ENCODE data around the gene RNF213. TPM values are rescaled to one million over a fixed set of nuclear protein-coding genes. Genes with fewer than 3 reads are reported as not detected.

Gene RNF213
- total RNA-seq, 1 experiment from 2014 or later, result 179 TPM

DNA sequence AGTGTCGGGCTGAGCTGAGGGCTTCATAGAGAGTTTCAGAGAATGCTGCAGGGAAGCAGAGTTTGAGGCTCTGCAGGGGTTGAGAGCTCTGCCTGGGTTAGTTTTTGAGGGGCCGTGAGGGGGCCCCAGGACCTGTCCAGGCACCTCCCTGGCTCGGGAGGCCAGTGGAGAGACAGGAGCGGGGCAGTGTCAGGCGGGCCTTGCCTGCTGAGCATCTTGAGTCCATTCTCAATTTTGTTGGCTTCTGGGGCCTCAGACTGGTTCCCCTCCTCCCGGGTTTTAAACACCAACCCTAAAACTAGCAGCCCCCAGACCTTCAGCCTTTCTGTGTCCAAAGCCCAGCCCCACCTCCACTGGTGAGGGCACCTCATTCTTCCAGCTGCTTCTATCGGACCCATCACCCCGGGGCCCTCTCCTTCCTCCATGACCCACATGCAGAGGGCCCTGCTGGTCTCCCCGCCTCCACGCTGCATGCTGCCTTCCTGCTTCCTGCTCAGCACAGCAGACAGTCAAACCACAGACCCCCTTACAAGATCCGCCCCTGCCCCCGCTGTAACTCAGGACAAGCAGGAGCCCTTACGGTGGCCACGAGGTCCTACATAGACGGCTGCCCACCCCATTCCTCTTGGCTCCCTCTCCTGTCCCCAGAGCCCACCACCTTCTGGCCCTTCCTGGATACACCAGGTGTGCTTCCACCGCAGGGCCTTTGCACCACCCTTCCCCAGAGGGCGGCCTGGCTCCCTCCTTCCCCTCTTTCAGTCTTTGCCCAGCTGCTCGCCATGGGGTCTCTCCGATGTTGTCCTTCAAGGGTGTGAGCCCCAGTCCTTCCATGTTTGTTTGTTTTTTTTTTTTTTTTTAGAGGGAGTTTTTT is 3.8 kb downstream of the RNF213 start:
- no peaks in the 10 kb centered on the region for H4K20me1 ChIP-seq (ENCODE audit: insufficient read depth)
- H2AFZ ChIP-seq, result no peak overlapping the region
- H3K4me3 ChIP-seq, result no peak overlapping the region
- CTCF ChIA-PET, result interaction anchor here (0.7 kb wide), 1 partner anchor 101 kb away, joined by 4 read pairs; no protein-coding TSS in a partner anchor
- peaks cover 3% of the 10 kb centered on the region; the same call in 1 of the 2 replicates for H3K4me1 ChIP-seq (replicated peaks; ENCODE audit: insufficient read depth)
- peaks cover 10% of the 10 kb centered on the region; the same call in 1 of the 2 replicates for H3K79me2 ChIP-seq (ENCODE audit: low read depth)
- H3F3A ChIP-seq (ENCODE audit: insufficient read depth, low read depth), result peaks cover 5% of the 10 kb centered on the region
- no peak for DNase-seq
- no TSS peak for BruUV-seq (replicated peaks)
- no peaks in the 10 kb centered on the region for H3K36me3 ChIP-seq (ENCODE audit: low read depth)
- H3K27ac ChIP-seq, result no peak overlapping the region
- H3K9me3 ChIP-seq (ENCODE audit: insufficient read depth, low read depth), result no peaks in the 10 kb centered on the region
- TF ChIP-seq, protein P1, sequence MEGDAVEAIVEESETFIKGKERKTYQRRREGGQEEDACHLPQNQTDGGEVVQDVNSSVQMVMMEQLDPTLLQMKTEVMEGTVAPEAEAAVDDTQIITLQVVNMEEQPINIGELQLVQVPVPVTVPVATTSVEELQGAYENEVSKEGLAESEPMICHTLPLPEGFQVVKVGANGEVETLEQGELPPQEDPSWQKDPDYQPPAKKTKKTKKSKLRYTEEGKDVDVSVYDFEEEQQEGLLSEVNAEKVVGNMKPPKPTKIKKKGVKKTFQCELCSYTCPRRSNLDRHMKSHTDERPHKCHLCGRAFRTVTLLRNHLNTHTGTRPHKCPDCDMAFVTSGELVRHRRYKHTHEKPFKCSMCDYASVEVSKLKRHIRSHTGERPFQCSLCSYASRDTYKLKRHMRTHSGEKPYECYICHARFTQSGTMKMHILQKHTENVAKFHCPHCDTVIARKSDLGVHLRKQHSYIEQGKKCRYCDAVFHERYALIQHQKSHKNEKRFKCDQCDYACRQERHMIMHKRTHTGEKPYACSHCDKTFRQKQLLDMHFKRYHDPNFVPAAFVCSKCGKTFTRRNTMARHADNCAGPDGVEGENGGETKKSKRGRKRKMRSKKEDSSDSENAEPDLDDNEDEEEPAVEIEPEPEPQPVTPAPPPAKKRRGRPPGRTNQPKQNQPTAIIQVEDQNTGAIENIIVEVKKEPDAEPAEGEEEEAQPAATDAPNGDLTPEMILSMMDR (conservative IDR thresholded peaks at IDR 0.05), result no peak
- no peak for TF ChIP-seq EZH2 (IDR thresholded peaks at IDR 0.05; ENCODE audit: low read depth)
- no peaks in the 10 kb centered on the region for H3K27me3 ChIP-seq (ENCODE audit: insufficient read depth, low read depth)
- no peaks in the 10 kb centered on the region for H3K9me2 ChIP-seq (ENCODE audit: insufficient read depth)
- intact Hi-C loops (cut with micrococcal nuclease; ENCODE audit: unreplicated experiment), result no loop called here
- POLR2A ChIA-PET (ENCODE audit: unreplicated experiment), result interaction anchor here (0.6 kb wide), 1 partner anchor 89 kb away, joined by 9 read pairs; no protein-coding TSS in a partner anchor
- H3K4me2 ChIP-seq, result no peak overlapping the region

DNA sequence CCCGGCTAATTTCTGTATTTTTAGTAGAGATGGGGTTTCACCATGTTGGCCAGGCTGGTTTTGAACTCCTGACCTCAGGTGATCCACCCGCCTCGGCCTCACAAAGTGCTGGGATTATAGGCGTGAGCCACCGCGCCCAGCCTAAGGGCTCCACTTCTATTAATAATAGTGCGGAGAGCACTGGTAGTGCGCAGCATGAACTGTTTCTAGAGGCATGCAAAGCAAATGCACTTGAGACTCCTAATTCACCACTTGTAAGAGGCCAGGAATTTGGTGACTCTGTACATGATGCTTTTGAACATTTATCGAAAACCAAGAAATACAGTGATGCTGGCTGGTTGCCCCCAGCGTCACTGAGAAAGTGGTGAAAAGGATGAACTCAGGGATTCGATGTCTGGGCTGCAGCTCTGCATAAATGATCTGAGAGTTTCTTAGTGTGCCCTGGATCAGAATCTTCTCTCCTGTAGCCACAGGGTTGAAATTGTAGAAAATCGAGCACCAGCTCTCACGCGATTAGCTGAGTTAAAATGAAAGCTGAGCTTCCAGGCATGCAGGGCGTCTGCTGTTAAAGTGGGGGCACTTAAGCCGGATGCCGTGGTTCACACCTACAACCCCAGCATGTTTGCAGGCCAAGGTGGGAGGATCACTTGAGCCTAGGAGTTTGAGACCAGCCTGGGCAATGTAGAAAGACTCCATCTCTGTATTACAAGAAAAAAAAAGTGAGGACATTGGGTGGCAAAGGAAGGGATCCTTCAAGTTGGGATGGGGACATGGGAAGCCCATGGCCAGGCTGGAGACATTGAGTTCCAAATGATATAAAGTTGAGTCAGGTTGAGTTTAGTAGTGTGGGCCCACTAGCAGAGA is 4.8 kb downstream of the RNF213 start:
- Histone ChIP-seq H3K9me2 (ENCODE audit: insufficient read depth) (no peaks in the 10 kb centered on the region), H3K4me3 (no peak overlapping the region), H4K20me1 (ENCODE audit: insufficient read depth) (no peaks in the 10 kb centered on the region), H3K9me3 (ENCODE audit: insufficient read depth, low read depth) (no peaks in the 10 kb centered on the region), H3K36me3 (ENCODE audit: low read depth) (no peaks in the 10 kb centered on the region), H3K79me2 (ENCODE audit: low read depth) (peaks cover 10% of the 10 kb centered on the region; the same call in 1 of the 2 replicates), H3F3A (ENCODE audit: insufficient read depth, low read depth) (peaks cover 5% of the 10 kb centered on the region), H2AFZ (no peak overlapping the region), H3K27ac (no peak overlapping the region), H3K4me2 (no peak overlapping the region), H3K27me3 (ENCODE audit: insufficient read depth, low read depth) (no peaks in the 10 kb centered on the region), H3K4me1 (replicated peaks; ENCODE audit: insufficient read depth) (no peaks in the 10 kb centered on the region)
- no TSS peak for BruUV-seq (replicated peaks)
- ChIA-PET POLR2A (ENCODE audit: unreplicated experiment) (no interaction called here), CTCF (no interaction called here)
- intact Hi-C loops (cut with micrococcal nuclease; ENCODE audit: unreplicated experiment), result no loop called here
- DNase-seq, result no peak
- TF ChIP-seq EZH2 (IDR thresholded peaks at IDR 0.05; ENCODE audit: low read depth), result no peak

DNA sequence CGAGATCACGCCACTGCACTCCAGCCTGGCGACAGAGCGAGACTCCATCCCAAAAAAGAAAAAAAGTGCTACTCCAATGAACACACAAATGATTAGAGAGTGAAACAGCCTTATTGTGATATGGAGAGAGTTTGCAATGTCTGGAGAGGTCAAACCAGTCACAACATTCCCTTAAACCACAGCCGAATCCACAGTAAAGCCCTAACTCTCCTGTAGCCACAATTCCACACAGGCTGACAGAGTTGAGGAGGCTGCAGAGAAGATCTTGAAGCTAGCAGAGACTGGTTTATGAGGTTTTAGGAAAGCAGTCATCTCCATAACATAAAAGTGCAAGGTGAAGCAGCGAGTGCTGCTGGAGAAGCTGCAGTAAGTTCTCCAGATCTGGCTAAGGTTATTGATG is 6.7 kb downstream of the RNF213 start:
- H3F3A ChIP-seq (ENCODE audit: insufficient read depth, low read depth), result no peaks in the 10 kb centered on the region
- no peak overlapping the region for H3K4me3 ChIP-seq
- no peaks in the 10 kb centered on the region for H3K4me1 ChIP-seq (replicated peaks; ENCODE audit: insufficient read depth)
- no TSS peak for BruUV-seq (replicated peaks)
- ChIA-PET POLR2A (ENCODE audit: unreplicated experiment) (no interaction called here), CTCF (no interaction called here)
- H3K9me2 ChIP-seq (ENCODE audit: insufficient read depth), result no peaks in the 10 kb centered on the region
- H3K79me2 ChIP-seq (ENCODE audit: low read depth), result no peaks in the 10 kb centered on the region
- no peaks in the 10 kb centered on the region for H3K27me3 ChIP-seq (ENCODE audit: insufficient read depth, low read depth)
- intact Hi-C loops (cut with micrococcal nuclease; ENCODE audit: unreplicated experiment), result no loop called here
- H2AFZ ChIP-seq, result no peak overlapping the region
- H3K4me2 ChIP-seq, result no peak overlapping the region
- no peaks in the 10 kb centered on the region for H3K9me3 ChIP-seq (ENCODE audit: insufficient read depth, low read depth)
- TF ChIP-seq, protein P1 (conservative IDR thresholded peaks at IDR 0.05), result no peak
- no peak for TF ChIP-seq EZH2 (IDR thresholded peaks at IDR 0.05; ENCODE audit: low read depth)
- H3K27ac ChIP-seq, result no peak overlapping the region
- DNase-seq, result no peak
- no peaks in the 10 kb centered on the region for H3K36me3 ChIP-seq (ENCODE audit: low read depth)
- no peaks in the 10 kb centered on the region for H4K20me1 ChIP-seq (ENCODE audit: insufficient read depth)

Measured in PC-9 (cell line).